Suppressor macrophage treated with lipopolysaccharide for 4 hours (primary cell): ENCODE data around the gene TPRKB.
A peak's percentile ranks its signal among the peaks of the same experiment; 100 is the strongest.
"Not testable (repeated sequence)": the region's sequence is repeated elsewhere in the genome, so short reads cannot be mapped to it uniquely, and the experiment has no call there.

Experiments
- DNase-seq: peaks from one replicate; pipeline ENCODE4 v3.0.0-alpha.2; 2020

The TPRKB gene

GRCh38 chr2:73698101-73698500, 39.0 kb downstream of the TPRKB start:
- no peak for DNase-seq

DNA sequence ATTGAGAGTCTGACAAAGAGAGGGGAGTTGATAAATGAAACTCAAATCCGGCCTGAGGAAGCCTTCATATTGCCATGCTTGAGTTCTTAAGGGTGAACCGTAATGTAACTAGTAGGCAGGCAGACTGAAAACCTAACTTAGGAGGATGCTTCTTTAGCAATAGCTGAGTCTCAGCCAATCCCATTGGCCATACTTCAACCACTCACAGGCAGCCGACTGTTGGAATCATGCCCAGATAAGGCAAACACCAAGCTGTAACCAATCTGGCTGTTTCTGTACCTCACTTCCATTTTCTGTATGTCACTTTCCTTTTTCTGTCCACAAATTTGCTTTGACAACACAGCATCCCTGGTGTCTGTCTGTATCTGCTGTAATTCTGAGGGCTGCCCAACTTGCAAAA, 39.5 kb downstream of the TPRKB start:
- DNase-seq, result no peak

DNA sequence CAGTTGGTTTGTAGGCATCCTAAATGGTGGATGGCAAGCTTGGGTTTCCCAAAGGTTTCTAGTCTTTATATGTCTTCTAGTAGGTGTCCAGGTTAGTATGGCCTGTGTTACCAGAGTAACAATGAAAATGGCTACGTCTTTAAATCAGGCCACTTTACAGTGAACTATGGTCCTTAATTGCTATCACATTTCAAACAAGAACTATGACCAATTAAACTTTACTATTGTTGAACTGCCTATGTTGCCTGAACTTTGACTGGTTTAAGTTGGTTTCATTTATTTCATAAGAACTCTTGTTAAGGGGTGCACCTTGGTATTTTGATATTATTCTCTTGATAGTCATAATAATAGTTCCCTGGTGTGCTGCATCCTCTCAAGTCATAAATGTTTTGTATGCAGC, 40.2 kb downstream of the TPRKB start:
- DNase-seq, result not testable (repeated sequence)

DNA sequence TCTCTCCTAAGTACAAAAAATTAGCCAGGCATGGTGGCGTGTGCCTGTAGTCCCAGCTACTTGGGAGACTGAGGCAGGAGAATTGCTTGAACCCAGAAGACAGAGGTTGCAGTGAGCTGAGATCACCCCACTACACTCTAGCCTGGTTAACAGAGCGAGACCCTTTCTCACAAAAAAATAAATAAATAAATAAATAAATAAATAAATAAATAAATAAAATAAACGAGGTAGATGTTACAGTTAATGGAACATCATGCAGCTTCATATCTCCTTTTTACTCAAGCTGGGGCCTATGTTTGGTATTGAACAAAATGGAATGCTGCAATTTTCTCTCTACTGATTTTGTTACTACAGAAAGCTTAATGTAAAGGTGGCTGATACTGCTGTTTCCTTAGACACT, 40.6 kb downstream of the TPRKB start:
- not testable (repeated sequence) for DNase-seq

DNA sequence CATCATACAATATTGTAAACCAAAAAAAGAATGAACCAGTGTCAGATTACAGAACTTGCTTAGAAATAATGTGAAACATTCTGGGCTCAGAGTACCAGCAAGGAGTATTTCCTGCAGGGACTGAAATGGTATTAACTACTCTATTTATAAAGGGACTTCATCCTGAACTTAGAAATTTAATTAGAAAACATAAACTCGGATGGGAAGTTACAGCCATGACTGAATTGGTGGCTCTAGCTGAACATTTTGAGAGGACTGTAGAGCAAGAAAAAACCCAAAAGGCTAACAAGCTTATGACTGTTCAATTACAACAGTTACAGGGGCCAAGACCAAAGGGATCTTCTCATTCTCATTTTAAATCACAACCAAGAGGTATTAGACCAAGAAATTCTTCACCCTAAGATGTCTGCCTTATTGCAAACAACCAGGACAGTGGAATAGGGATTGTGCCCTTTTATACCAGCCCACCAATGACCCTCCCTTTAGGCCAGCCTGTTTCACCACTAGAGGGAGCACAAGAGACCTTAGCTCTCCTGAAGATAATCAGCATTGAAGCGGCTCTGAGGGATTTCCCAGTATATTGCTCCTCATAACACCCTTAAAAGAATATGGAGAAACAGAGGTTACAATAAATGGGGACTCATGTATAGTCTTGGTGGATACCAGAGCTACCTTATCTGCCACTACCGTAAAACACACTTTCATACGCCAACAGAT, 46.6 kb downstream of the TPRKB start:
- peak; percentile 39 for DNase-seq

DNA sequence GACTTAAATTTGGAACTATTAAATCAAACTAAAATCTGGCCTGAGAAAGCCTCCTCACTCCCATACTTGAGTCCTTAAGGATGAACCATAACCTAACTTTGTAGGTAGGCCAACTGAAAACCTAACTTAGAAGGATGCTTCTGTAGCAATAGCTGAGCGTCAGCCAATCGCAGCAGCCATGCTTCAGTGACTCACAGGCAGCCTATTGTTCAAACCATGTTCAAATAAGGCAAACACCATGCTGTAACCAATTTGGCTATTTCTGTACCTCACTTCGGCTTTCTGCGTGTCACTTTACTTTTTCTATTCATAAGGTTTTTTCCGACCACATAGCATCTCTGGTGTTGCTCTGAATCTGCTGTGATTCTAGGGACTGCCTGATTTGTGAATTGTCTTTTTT, 48.7 kb downstream of the TPRKB start:
- DNase-seq, result not testable (repeated sequence)

DNA sequence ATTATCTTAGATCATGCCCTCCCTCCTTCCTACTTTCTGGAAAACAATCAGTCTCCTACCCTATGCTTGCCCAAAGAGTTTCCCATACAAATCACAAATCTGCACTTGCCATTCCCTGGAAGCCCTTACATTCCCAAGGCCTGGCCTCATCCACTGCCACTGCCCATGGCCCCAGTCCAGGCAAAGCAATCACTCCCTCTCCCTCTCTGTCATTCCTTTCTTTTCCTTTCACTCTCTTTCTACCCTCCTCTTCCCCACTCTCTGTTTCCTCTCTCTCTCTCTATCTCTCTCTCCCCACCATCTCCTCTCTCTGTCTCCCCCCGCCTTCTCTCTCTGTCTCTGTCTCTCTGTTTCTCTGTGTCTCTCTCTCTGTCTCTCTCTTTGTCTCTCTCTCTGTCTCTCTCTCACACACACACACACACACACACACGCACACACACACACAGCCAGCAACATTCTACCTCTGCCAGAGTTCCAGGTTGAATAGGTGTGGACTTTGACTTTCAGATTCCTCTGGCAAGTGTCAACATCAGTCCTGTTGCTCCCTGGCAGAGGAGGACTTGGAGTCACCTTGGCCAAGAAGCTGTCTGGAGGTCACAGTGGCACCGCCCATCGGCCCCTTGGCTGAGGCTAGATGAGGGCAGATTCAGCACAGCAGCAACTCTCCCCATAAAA, 51.2 kb downstream of the TPRKB start:
- DNase-seq, result no peak

- not testable (repeated sequence) for DNase-seq
Measured at GRCh38 chr2:73684905-73685304, 52.2 kb downstream of the TPRKB start.

- not testable (repeated sequence) for DNase-seq
Measured at GRCh38 chr2:73684325-73684724, 52.8 kb downstream of the TPRKB start.

DNA sequence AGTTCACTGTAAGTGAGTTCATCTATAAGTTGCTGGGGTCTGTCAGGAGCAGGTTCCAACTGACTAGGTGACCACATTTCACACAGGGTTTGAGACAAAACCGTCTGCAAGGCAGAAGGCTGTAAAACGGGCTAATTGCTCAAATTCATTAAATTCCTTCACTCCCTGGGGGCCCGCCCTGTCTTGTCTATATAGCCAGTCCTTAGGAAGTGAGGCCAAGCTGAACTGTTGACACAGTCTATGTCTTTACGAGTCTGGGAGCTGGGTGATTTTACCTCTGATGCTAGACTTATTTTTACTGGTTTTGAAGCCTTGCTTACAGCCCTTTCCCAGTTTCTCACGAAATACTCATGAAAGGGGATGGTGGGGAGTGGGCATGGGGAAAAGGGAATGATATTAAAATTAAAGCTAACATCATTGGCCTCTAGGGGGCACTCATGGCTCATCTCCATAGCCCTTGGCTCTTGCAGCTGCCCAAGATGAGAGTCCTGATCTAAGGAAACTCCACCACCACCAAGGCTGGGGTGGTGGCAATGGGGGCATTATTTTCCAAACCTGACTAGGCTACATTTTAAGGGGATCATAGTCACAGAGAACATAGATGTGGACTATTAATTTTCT, 57.1 kb downstream of the TPRKB start:
- DNase-seq, result peak; percentile 71
